Neutrophil (primary cell): ENCODE measurements around the gene DNASE1L3.

Experiments
- H3K27ac ChIP-seq: fragments of 200-600 bp; sonication (generic); 2 replicates; pipeline ENCODE4 v1.5.1; 2016; ENCODE audit warnings: mild to moderate bottlenecking, moderate library complexity
- H3K27me3 ChIP-seq: fragments of 200-600 bp; sonication (generic); 2 replicates; pipeline ENCODE4 v1.6.0; 2016; ENCODE audit warnings: mild to moderate bottlenecking
- H3K36me3 ChIP-seq: fragments of 200-600 bp; sonication (generic); 2 replicates; pipeline ENCODE4 v1.5.1; 2017
- H3K4me1 ChIP-seq, 2 experiments: fragments of 200-600 bp in 1 of 2; sonication (generic) in 1 of 2; 1 replicate in 1 of 2; 2 replicates in 1 of 2; pipeline versions ENCODE4 v1.5.1 to v1.6.1; 2013 to 2016; ENCODE audit warnings: low read depth in 1 of 2, low read length in 1 of 2, mild to moderate bottlenecking in 1 of 2, moderate library complexity in 1 of 2; ENCODE audit not compliant: control insufficient read depth in 1 of 2, insufficient read depth in 1 of 2
- H3K4me3 ChIP-seq, 2 experiments: fragments of 200-600 bp in 1 of 2; sonication (generic) in 1 of 2; 1 replicate in 1 of 2; 2 replicates in 1 of 2; pipeline ENCODE4 v1.5.1; 2013 to 2016; ENCODE audit warnings: low read depth in 1 of 2, low read length in 1 of 2, mild to moderate bottlenecking in 1 of 2, moderate library complexity in 1 of 2
- H3K9me3 ChIP-seq: fragments of 200-600 bp; sonication (generic); 2 replicates; pipeline ENCODE4 v1.5.1; 2016
- CTCF ChIP-seq: fragments of 200-600 bp; sonication (generic); IDR thresholded peaks from 2 replicates; pipeline ENCODE4 v1.5.1; 2016; ENCODE audit warnings: antibody characterized with exemption

Gene DNASE1L3

GRCh38 chr3:58210761-58211460, at the start of gene DNASE1L3:
Gene DNASE1L3, minus strand, starts transcription at chr3:58210972. Its CDS starts 66 bp downstream, at chr3:58210906.
- Histone ChIP-seq H3K36me3 (no peaks in the 10 kb centered on the region), H3K4me1 (peaks cover 7 to 11% of the 10 kb centered on the region in 2 experiments), H3K4me3 (no peak within 1 kb of the TSS), H3K27me3 (peaks cover 6% of the 10 kb centered on the region), H3K27ac (no peak within 1 kb of the TSS), H3K9me3 (no peaks in the 10 kb centered on the region)
- no peak for TF ChIP-seq CTCF

GRCh38 chr3:58260261-58260731, 49.5 kb upstream of the DNASE1L3 start:
- no peak for TF ChIP-seq CTCF
- peaks cover 3% of the 10 kb centered on the region for H3K36me3 ChIP-seq
- H3K4me1 ChIP-seq = no peaks in the 10 kb centered on the region
- H3K9me3 ChIP-seq = no peaks in the 10 kb centered on the region
- H3K27ac ChIP-seq = no peak overlapping the region
- no peaks in the 10 kb centered on the region for H3K27me3 ChIP-seq
- H3K4me3 ChIP-seq = no peak overlapping the region

- peaks cover 3% of the 10 kb centered on the region for H3K36me3 ChIP-seq
- H3K27ac ChIP-seq = no peak overlapping the region
- H3K4me1 ChIP-seq = no peaks in the 10 kb centered on the region
- H3K9me3 ChIP-seq = no peaks in the 10 kb centered on the region
- TF ChIP-seq CTCF = no peak
- no peak overlapping the region for H3K4me3 ChIP-seq
- H3K27me3 ChIP-seq = no peaks in the 10 kb centered on the region
Measured at GRCh38 chr3:58258392-58259055, 47.8 kb upstream of the DNASE1L3 start.

GRCh38 chr3:58256511-58256910, 45.7 kb upstream of the DNASE1L3 start:
- Histone ChIP-seq H3K9me3 (no peaks in the 10 kb centered on the region), H3K4me3 (no peak overlapping the region), H3K36me3 (peaks cover 3% of the 10 kb centered on the region), H3K27me3 (no peaks in the 10 kb centered on the region), H3K27ac (no peak overlapping the region), H3K4me1 (no peaks in the 10 kb centered on the region)
- no peak for TF ChIP-seq CTCF

GRCh38 chr3:58256061-58256460, 45.3 kb upstream of the DNASE1L3 start:
- TF ChIP-seq CTCF = no peak
- peaks cover 3% of the 10 kb centered on the region for H3K36me3 ChIP-seq
- H3K4me3 ChIP-seq = no peak overlapping the region
- H3K9me3 ChIP-seq = no peaks in the 10 kb centered on the region
- no peaks in the 10 kb centered on the region for H3K4me1 ChIP-seq
- H3K27me3 ChIP-seq = no peaks in the 10 kb centered on the region
- H3K27ac ChIP-seq = no peak overlapping the region
